HG02798 (cell line): ENCODE data around the gene SLC2A14.
"Not testable (repeated sequence)": the region's sequence is repeated elsewhere in the genome, so short reads cannot be mapped to it uniquely, and the experiment has no call there.

Experiments used
- ATAC-seq: cut with Tn5 transposase; IDR thresholded peaks from one replicate; pipeline ENCODE4 v1.9.1; 2021; ENCODE audit warnings: mild to moderate bottlenecking; ENCODE audit not compliant: unreplicated experiment, poor library complexity

SLC2A14 gene

DNA sequence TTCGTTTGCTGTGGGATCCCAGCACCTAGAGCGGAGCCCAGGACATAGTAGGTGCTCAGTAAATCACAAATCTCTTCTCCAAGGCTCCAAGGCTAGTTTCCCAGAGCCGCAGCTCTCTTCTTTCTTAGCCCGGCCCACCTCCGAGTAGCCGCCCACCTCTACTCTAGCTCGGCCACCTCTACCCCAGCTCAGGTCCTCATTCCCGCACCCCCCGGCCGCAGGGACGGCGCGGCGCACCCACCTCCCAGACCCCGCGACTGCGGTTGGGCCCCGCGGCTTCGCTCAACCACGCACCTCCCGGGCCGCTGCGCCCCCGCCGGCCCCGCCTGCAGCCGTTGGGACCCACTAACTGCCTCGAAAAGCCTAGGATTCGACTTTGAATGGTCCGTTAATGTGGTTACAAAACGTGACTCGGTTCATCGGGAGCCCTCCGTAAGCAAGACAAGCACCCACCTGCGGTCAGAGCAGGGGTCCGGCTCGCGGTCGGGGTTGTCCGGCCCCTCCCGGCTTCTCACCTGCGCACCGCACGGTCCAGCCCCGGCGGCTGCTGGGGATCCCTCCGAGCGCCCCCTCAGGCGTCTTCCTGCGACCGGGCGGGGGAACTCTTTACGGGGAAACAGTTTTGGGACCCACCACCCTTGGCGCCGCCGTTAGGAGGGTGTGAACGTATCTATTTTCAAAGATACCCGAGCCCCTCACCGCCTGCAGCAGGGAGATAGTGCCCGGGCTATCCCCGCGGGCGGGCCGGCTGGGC is at the start of gene SLC2A14:
Gene SLC2A14 (minus strand): TSS at position 350 of the 754 bp plus-strand sequence. CDS start 3,035 bp downstream, outside the sequence.
- no peak for ATAC-seq

GRCh38 chr12:7921181-7921580 is 48.5 kb upstream of the SLC2A14 start:
- ATAC-seq = not testable (repeated sequence)

GRCh38 chr12:7918268-7918590 is 45.5 kb upstream of the SLC2A14 start:
- not testable (repeated sequence) for ATAC-seq

- ATAC-seq = no peak
Observed at GRCh38 chr12:7917392-7918267, 44.9 kb upstream of the SLC2A14 start.

DNA sequence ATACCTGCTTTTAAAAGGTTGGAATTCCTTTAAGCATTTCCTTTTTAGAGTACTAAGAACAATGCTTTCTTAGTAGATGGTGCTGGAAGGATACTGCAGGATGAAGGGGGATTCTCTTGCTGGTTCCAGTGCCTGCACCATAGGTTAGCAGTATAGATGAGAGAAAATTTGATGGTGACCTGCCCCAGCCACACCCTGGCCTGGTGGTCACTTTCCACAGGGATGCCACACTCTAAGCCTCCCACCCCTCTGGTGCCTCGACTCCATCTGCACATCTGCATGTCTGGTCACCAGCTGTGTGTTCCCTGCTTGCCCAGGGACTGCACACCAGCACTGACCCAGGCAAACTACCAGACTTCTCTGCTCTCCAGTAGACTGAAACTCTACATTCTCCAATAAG is 44.2 kb upstream of the SLC2A14 start:
- no peak for ATAC-seq

DNA sequence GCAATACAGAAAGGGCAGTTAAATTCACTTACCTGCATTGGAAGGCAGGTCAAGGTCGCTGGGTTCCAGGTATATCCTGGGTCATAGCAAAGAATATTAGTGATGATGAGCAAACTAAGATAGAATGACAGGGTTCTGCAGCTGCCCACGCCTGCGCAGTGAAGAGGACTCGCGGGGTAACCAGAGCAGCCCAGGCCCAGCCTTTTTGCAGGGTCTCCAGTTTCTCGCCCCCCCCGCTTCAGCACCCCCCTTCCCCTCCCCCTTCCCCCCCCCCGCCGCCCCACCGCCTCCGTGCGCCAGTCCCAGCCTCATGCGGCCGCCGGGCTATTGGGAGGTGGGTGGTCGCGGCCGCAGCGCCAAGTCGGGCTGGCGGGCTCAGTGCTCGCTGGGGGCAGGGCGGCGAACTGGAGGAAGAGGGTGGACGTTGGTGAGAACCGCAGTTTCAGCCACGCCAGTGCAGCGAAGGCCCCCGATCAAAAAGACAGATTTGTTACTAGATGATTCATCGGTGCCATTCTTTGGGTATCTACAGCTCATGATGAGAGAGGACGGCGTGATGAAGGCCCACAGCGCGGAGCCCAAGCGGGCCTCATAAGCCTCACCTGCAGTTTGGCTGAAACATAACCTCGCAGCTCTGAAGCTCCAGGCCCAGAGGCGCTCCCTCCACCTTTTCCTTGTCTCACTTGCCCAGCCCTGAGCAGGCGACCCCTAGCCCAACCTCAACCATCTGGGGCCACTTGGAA is 43.1 kb upstream of the SLC2A14 start:
- ATAC-seq = no peak

DNA sequence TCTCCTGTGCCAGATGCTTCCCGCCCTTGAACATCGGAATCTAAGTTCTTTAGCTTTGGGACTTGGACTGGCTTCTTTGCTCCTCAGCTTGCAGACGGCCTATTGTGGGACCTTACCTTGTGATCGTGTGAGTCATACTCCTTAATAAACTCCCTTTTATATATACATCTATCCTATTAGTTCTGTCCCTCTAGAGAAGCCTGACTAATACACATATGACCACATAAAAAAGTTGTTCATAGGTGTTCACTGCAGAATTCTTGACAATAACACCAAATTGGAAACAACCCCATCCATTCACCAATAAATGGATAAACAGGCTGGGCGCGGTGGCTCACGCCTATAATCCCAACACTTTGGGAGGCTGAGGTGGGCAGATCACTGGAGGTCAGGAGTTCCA is 37.4 kb upstream of the SLC2A14 start:
- ATAC-seq = not testable (repeated sequence)

DNA sequence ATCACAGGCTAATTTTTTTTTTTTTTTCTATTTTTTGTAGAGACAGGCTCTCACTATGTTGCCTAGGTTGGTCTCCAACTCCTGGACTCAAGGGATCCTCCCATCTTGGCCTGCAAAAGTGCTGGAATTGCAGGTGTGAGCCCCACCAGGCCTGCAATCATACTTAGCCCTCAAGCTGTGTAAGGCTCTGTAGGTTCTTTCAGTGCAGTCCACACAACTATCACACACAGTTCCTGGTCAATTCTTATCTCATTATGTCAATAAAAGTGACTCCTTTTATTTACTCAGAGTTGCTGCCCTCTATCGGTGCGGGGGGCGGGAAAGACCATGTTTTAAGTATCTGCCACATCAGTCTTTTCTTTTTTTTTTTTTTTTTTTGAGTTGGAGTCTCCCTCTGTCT is 34.3 kb upstream of the SLC2A14 start:
- no peak for ATAC-seq

- not testable (repeated sequence) for ATAC-seq
Observed at GRCh38 chr12:7906303-7906702, 33.6 kb upstream of the SLC2A14 start.

DNA sequence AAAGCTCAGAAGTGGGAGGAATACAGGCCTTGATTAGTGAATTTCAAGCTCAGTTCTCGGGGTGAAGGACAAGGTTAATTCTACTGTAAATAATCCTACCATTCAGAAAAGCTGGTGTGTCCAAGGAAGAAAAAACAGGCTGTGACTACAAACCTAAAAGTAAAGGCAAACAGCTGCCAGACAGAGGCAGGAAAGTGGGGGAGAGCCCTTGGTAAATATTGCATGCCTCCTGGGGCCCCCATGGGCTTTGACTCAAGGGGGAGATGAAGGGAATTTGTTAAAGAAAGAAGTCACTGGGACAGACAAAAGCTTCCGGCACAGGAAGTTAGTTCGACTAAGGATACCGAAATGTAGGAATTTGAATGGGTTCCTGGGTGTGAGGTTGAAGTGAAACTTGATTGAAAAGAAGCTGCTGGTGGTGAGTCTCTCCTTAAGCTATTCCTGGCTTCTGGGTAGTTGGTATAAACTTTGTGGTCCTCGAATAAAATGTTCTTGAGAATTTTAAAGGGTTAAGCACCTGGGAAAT is 32.9 kb upstream of the SLC2A14 start:
- not testable (repeated sequence) for ATAC-seq

GRCh38 chr12:7905071-7905470 is 32.4 kb upstream of the SLC2A14 start:
- no peak for ATAC-seq

- ATAC-seq = not testable (repeated sequence)
Observed at GRCh38 chr12:7902416-7902815, 29.7 kb upstream of the SLC2A14 start.

GRCh38 chr12:7899755-7900154 is 27.0 kb upstream of the SLC2A14 start:
- no peak for ATAC-seq

DNA sequence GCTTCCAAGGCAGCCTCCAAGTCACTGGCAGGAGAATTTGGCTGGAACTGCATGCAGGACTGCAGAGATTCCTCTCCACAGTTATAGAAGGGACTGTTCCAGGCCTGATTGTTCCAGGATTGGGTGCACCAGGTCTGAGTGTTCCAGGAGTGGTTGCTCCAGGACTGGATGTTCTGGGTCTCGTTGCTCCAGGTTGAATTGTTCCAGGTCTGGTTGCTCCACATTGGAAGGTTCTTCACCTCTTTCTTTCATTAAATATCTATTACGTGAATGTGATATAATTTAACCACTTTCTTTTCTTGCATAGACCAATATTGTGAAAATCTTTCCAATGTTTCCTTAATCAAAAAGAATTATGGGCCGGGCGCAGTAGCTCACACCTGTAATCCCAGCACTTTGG is 24.0 kb upstream of the SLC2A14 start:
- not testable (repeated sequence) for ATAC-seq

DNA sequence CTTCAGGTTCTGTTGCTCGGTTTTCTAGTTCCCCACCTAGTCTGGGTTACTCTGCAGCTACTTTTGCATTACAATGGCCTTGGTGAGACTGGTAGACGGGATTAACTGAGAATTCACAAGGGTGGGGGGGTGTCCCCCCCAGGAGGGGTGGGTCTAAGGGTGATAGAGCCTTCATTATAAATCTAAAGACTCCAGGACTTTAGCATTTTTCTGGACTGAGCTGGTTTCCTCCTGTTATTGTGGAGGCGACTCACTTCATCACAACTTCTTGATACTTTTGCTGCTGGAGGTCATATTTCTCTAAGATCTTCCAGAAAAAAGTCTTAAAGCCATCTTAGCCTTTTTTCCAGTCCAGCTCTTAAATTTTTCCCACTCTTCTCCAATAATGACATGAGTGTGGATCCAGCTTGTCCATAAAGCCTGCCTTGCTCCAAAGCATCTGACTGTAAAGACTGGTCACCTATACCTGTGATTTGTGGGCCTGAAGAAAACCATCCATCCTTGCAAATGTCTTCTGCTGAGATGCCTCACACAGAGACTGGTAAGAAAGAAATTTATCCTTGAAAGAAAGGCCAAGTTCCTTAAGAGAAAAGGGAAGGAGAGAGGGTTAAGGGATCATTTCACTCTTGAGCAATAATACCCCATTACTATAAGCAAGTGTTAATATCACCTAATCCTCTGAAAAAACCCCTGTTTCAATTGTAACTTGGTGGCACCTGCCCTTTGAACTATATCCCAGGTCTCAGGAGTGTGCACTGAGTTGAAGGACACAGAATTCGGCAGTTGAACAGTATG is 19.7 kb upstream of the SLC2A14 start:
- no peak for ATAC-seq

DNA sequence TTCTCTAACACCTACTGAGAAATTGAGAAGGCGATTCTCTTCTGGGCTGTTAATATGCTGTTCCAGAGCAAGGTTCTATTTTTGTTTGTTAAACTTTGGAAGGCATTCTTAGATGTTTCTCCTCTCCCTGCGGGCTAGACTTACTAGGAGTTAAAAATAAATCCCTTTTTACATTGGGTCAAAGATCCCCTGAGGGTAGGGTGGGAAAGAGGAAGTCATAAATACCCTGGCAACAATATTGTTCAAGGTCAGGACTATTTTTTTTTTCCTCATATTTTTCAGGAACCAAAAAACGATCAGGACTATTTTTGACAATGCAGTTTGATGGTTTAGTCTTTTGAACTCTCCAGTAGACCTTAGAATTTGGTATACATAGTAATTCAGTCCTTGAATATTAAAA is 12.0 kb upstream of the SLC2A14 start:
- no peak for ATAC-seq

- not testable (repeated sequence) for ATAC-seq
Observed at GRCh38 chr12:7881736-7882120, 9.0 kb upstream of the SLC2A14 start.

DNA sequence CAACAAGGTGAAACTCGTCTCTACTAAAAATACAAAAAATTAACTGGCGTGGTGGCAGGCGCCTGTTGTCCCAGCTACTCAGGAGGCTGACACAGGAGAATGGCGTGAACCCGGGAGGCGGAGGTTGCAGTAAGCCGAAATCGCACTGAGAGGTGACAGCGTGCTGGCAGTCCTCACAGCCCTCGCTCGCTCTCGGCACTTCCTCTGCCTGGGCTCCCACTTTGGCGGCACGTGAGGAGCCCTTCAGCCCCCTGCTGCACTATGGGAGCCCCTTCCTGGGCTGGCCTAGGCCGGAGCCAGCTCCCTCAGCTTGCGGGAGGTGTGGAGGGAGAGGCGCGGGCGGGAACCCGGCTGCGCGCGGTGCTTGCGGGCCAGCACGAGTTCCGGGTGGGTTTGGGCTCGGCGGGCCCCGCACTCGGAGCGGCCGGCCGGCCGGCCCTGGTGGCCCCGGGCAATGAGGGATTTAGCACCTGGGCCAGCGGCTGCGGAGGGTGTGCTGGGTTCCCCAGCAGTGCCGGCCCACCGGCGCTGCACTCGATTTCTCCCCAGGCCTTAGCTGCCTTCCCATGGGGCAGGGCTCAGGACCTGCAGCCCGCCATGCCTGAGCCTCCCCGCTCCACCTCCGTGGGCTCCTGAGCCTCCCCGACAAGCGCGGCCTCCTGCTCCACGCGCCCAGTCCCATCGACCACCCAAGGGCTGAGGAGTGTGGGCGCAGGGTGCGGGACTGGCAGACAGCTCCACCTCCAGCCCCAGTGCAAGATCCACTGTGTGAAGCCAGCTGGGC is 8.4 kb upstream of the SLC2A14 start:
- ATAC-seq = not testable (repeated sequence)

DNA sequence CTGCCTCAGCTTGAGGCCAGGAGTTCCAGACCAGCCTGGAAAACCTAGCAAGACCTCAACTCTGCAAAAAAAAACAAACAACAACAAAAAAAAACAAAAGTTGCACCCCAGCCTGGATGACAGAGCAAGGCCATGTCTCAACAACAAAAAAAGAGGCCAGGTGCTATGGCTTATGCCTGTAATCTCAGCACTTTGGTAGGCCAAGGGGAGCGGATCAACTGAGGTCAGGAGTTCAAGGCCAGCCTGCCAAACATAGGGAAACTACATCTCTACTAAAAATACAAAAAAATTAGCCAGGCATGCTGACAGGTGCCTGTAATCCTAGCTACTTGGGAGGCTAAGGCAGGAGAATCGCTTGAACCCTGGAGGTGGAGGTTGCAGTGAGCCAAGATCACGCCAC is 6.5 kb upstream of the SLC2A14 start:
- no peak for ATAC-seq
